GM23338 (cell line): Measurements from ENCODE around the gene FARSA. TPM values are rescaled to one million over a fixed set of nuclear protein-coding genes. Genes with fewer than 3 reads are reported as not detected.

Source experiments
- ATAC-seq: fragments of 200-7000 bp; cut with Tn5 transposase; 3 replicates; pipeline ENCODE4 v1.9.1; 2020
- DNase-seq: peaks from one replicate; pipeline ENCODE4 v3.0.0-alpha.2; 2015; ENCODE audit warnings: low spot score
- H2AFZ ChIP-seq: fragments of 200-600 bp; sonication (generic); 2 replicates; pipeline ENCODE4 v1.8.0; 2016; ENCODE audit warnings: antibody characterized with exemption, mild to moderate bottlenecking, moderate library complexity
- H3F3A ChIP-seq: fragments of 200-600 bp; sonication (generic); replicated peaks from 2 replicates; pipeline ENCODE4 v1.8.0; 2017; ENCODE audit warnings: antibody characterized with exemption, mixed run types, low read depth
- H3K27ac ChIP-seq: fragments of 200-600 bp; sonication (generic); 2 replicates; pipeline ENCODE4 v1.6.1; 2016; ENCODE audit warnings: low read depth
- H3K27me3 ChIP-seq: fragments of 200-600 bp; sonication (generic); 2 replicates; pipeline ENCODE4 v1.8.0; 2016; ENCODE audit warnings: mild to moderate bottlenecking, mixed run types, moderate library complexity; ENCODE audit not compliant: insufficient read depth
- H3K36me3 ChIP-seq: fragments of 200-600 bp; sonication (generic); 2 replicates; pipeline ENCODE4 v1.8.0; 2016; ENCODE audit warnings: mild to moderate bottlenecking; ENCODE audit not compliant: insufficient read depth
- H3K4me1 ChIP-seq: fragments of 200-600 bp; sonication (generic); 2 replicates; pipeline ENCODE4 v1.8.0; 2016; ENCODE audit warnings: mild to moderate bottlenecking, moderate library complexity; ENCODE audit not compliant: insufficient read depth
- H3K4me2 ChIP-seq: fragments of 200-600 bp; sonication (generic); 2 replicates; pipeline ENCODE4 v1.7.1; 2017; ENCODE audit warnings: mixed run types
- H3K4me3 ChIP-seq: fragments of 200-600 bp; sonication (generic); 2 replicates; pipeline ENCODE4 v1.6.1; 2016; ENCODE audit warnings: mixed run types
- H3K79me2 ChIP-seq: fragments of 200-600 bp; sonication (generic); replicated peaks from 2 replicates; pipeline ENCODE4 v1.8.0; 2017; ENCODE audit warnings: mild to moderate bottlenecking; ENCODE audit not compliant: insufficient read depth
- H3K9me2 ChIP-seq: fragments of 200-600 bp; sonication (generic); 2 replicates; pipeline ENCODE4 v1.8.0; 2017; ENCODE audit not compliant: insufficient read depth
- H4K20me1 ChIP-seq: fragments of 200-600 bp; sonication (generic); replicated peaks from 2 replicates; pipeline ENCODE4 v1.8.0; 2017; ENCODE audit warnings: mild to moderate bottlenecking; ENCODE audit not compliant: insufficient read depth
- H3K27ac Mint-ChIP-seq: 2 replicates; pipeline ENCODE4 v1.8.0; 2020; ENCODE audit warnings: inconsistent platforms, mild to moderate bottlenecking, moderate library complexity, mixed read lengths
- H3K27me3 Mint-ChIP-seq: 3 replicates; pipeline ENCODE4 v1.8.0; 2022; ENCODE audit warnings: low read depth, mild to moderate bottlenecking, moderate library complexity, mixed read lengths, inconsistent platforms; ENCODE audit not compliant: insufficient read depth, poor library complexity
- H3K36me3 Mint-ChIP-seq: 3 replicates; pipeline ENCODE4 v1.8.0; 2021; ENCODE audit warnings: low read depth, mild to moderate bottlenecking, inconsistent platforms, moderate library complexity, mixed read lengths
- H3K4me1 Mint-ChIP-seq: 3 replicates; pipeline ENCODE4 v1.8.0; 2020; ENCODE audit warnings: mild to moderate bottlenecking, inconsistent platforms, mixed read lengths
- H3K4me3 Mint-ChIP-seq: 3 replicates; pipeline ENCODE4 v1.8.0; 2021; ENCODE audit warnings: moderate library complexity, mild to moderate bottlenecking, inconsistent platforms, mixed read lengths
- H3K9me3 Mint-ChIP-seq: 3 replicates; pipeline ENCODE4 v1.8.0; 2020; ENCODE audit warnings: moderate library complexity, mild to moderate bottlenecking, inconsistent platforms, mixed read lengths
- CREB1 ChIP-seq: fragments of 250-450 bp; sonication (Bioruptor Pico); IDR thresholded peaks from 2 replicates; pipeline ENCODE4 v1.5.0; 2020; ENCODE audit warnings: low read depth, mild to moderate bottlenecking, moderate library complexity
- ETS1 ChIP-seq: IDR thresholded peaks from 2 replicates; pipeline ENCODE4 v1.6.1; 2016; ENCODE audit warnings: antibody characterized with exemption
- EZH2 ChIP-seq: fragments of 200-600 bp; sonication (generic); IDR thresholded peaks from one replicate; pipeline ENCODE4 v1.8.0; 2017; ENCODE audit warnings: antibody characterized with exemption, mild to moderate bottlenecking, low read depth; ENCODE audit not compliant: unreplicated experiment
- EZH2phosphoT487 ChIP-seq: fragments of 200-600 bp; sonication (generic); IDR thresholded peaks from one replicate; pipeline ENCODE4 v1.8.1; 2018; ENCODE audit warnings: antibody characterized with exemption; ENCODE audit not compliant: unreplicated experiment
- JUNB ChIP-seq: IDR thresholded peaks from one replicate; pipeline ENCODE4 v1.6.1; 2016; ENCODE audit warnings: antibody characterized with exemption; ENCODE audit not compliant: unreplicated experiment
- NANOG ChIP-seq: IDR thresholded peaks from 2 replicates; pipeline ENCODE4 v1.6.1; 2016; ENCODE audit warnings: antibody characterized with exemption, borderline replicate concordance
- POLR2AphosphoS5 ChIP-seq: IDR thresholded peaks from 2 replicates; pipeline ENCODE4 v1.6.1; 2016; ENCODE audit warnings: antibody characterized with exemption, low read depth
- REST ChIP-seq: IDR thresholded peaks from one replicate; pipeline ENCODE4 v1.6.1; 2018; ENCODE audit warnings: antibody characterized with exemption; ENCODE audit not compliant: unreplicated experiment
- STAT1 ChIP-seq: IDR thresholded peaks from one replicate; pipeline ENCODE4 v1.6.1; 2016; ENCODE audit warnings: antibody characterized with exemption; ENCODE audit not compliant: unreplicated experiment
- ZNF114 ChIP-seq: fragments of 250-450 bp; sonication (Bioruptor Pico); IDR thresholded peaks from 2 replicates; pipeline ENCODE4 v1.5.0; 2020; ENCODE audit warnings: mild to moderate bottlenecking, moderate library complexity
- ZNF331 ChIP-seq: fragments of 250-450 bp; sonication (Bioruptor Pico); IDR thresholded peaks from 2 replicates; pipeline ENCODE4 v1.5.0; 2020; ENCODE audit warnings: low read depth, mild to moderate bottlenecking, moderate library complexity
- ZNF462 ChIP-seq: fragments of 250-450 bp; sonication (Bioruptor Pico); IDR thresholded peaks from 2 replicates; pipeline ENCODE4 v1.5.0; 2020; ENCODE audit warnings: mild to moderate bottlenecking, moderate library complexity
- polyA plus RNA-seq: library from polyadenylated mRNA; unstranded; fragments of >200 nt; fragmentation: Nextera tagmentation; extraction: Ambion mirVana; gene quantifications from 2 replicates; pipeline ENCODE4 v1.2.1, GENCODE V29; 2016
- total RNA-seq: library from RNA; depleted of rRNA; stranded (reverse); fragments of >200 nt; shearing (Covaris generic); gene quantifications from 2 replicates; pipeline ENCODE4 v1.2.3, GENCODE V29; 2014
- TF ChIP-seq, protein P1 (sequence below), 2 experiments: fragments of 200-600 bp in 1 of 2; sonication (generic) in 1 of 2; conservative IDR thresholded peaks; 2 replicates each; pipeline versions ENCODE4 v1.5.1 to v1.6.1; 2016 to 2017; ENCODE audit warnings: antibody characterized with exemption in 2 of 2, low read depth in 2 of 2, mild to moderate bottlenecking in 2 of 2, moderate library complexity in 1 of 2

FARSA gene
- total and polyA plus RNA-seq, 2 experiments from 2014 or later = 74.7 to 86.4 TPM

DNA sequence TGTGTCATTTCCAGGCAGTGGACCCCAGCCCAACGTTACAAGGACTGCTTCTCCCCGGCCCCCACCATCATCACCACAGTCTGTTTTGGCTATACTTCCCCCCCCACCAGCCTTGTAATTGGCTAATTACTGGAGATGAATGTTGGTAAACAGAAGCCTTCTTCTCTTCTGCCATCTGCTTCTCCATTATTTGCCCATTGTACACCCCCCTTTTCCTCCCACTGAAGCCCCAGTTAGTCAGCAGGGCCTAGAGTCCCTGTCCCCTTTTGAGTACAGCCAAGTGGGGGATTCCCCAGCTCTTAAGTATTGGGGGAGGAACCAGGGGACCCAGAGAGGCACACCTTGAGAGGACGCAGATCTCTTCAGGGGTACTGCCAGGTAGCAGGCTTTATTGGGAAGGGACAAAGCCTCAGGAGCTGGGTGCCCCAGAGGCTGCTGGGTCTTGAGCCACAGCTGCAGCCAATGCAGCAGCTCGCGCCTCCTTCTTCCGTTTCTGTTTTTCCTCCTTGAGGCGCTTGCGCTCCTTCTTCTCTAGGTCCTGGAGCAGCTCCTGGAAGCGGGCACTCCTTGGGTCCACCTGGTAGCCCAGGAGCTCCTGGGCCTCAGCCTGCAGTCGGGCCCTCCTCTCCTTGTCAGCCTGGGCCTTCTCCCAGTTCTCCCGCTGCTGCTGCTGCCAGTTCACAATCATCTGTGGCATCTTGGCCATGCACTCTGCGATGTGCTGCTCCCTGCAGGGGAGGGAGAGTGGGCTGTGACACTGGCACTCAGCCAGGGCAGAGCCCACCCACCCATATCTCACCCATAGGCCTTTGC lies 20.5 kb upstream of the FARSA start:
- DNase-seq = no peak
- H3F3A ChIP-seq = peaks cover 34% of the 10 kb centered on the region
- Mint-ChIP-seq H3K27ac (no peak overlapping the region), H3K36me3 (peaks cover 67% of the 10 kb centered on the region), H3K27me3 (peaks cover 30% of the 10 kb centered on the region), H3K9me3 (no peaks in the 10 kb centered on the region; the same call in 1 of the 3 replicates), H3K4me3 (peak overlapping the region; percentile 52; the same call in 2 of the 3 replicates), H3K4me1 (peaks cover 29% of the 10 kb centered on the region)
- H4K20me1 ChIP-seq = peaks cover 12% of the 10 kb centered on the region; the same call in 1 of the 2 replicates
- no peak overlapping the region for H3K4me3 ChIP-seq
- H3K27me3 ChIP-seq = no peaks in the 10 kb centered on the region
- no peak overlapping the region for H2AFZ ChIP-seq
- TF ChIP-seq REST (no peak), ZNF114 (CRISPR knock-in tag) (no peak), EZH2 (no peak), CREB1 (CRISPR knock-in tag) (no peak), NANOG (no peak), STAT1 (no peak), POLR2AphosphoS5 (no peak), ZNF462 (CRISPR knock-in tag) (no peak), ZNF331 (no peak), JUNB (no peak), ETS1 (no peak), EZH2phosphoT487 (no peak)
- TF ChIP-seq, protein P1, sequence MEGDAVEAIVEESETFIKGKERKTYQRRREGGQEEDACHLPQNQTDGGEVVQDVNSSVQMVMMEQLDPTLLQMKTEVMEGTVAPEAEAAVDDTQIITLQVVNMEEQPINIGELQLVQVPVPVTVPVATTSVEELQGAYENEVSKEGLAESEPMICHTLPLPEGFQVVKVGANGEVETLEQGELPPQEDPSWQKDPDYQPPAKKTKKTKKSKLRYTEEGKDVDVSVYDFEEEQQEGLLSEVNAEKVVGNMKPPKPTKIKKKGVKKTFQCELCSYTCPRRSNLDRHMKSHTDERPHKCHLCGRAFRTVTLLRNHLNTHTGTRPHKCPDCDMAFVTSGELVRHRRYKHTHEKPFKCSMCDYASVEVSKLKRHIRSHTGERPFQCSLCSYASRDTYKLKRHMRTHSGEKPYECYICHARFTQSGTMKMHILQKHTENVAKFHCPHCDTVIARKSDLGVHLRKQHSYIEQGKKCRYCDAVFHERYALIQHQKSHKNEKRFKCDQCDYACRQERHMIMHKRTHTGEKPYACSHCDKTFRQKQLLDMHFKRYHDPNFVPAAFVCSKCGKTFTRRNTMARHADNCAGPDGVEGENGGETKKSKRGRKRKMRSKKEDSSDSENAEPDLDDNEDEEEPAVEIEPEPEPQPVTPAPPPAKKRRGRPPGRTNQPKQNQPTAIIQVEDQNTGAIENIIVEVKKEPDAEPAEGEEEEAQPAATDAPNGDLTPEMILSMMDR (conservative IDR thresholded peaks at IDR 0.05; ENCODE audit: low read depth in 2 of 2) = no peak
- peak overlapping the region; percentile 78; the same call in 1 of the 2 replicates for H3K27ac ChIP-seq
- peaks cover 16% of the 10 kb centered on the region for H3K4me1 ChIP-seq
- H3K4me2 ChIP-seq = no peak overlapping the region
- ATAC-seq = no peak
- H3K9me2 ChIP-seq = no peaks in the 10 kb centered on the region
- peaks cover 33% of the 10 kb centered on the region for H3K79me2 ChIP-seq
- H3K36me3 ChIP-seq = peaks cover 13% of the 10 kb centered on the region; the same call in 1 of the 2 replicates
